HepG2 (cell line): ENCODE data around the gene MSRB2.

Experiments
- AFF4 ChIP-seq: sonication (generic); formaldehyde crosslinking; IDR thresholded peaks from 2 replicates; pipeline ENCODE4 v1.4.0; 2020; ENCODE audit warnings: missing genetic modification reagents
- CTCF ChIP-seq: sonication (generic); formaldehyde crosslinking; IDR thresholded peaks from 2 replicates; pipeline ENCODE4 v1.5.0; 2020; ENCODE audit warnings: mild to moderate bottlenecking, missing genetic modification reagents, moderate library complexity
- EP300 ChIP-seq, 3 experiments: sonication (generic) in 1 of 3; formaldehyde crosslinking in 1 of 3; IDR thresholded peaks; 2 replicates each; pipeline versions ENCODE4 v1.5.1 to v1.6.1; 2011 to 2020; ENCODE audit warnings: low read depth in 2 of 3, low read length in 2 of 3, borderline replicate concordance in 1 of 3, improper control_type of control experiment in 1 of 3, mild to moderate bottlenecking in 1 of 3, missing genetic modification reagents in 1 of 3, moderate library complexity in 1 of 3
- HMGXB3 ChIP-seq: sonication (generic); formaldehyde crosslinking; IDR thresholded peaks from 2 replicates; pipeline ENCODE4 v1.4.0; 2020; ENCODE audit warnings: missing genetic modification reagents, borderline replicate concordance
- KLF16 ChIP-seq, 2 experiments: sonication (generic) in 1 of 2; formaldehyde crosslinking in 1 of 2; IDR thresholded peaks; 2 replicates each; pipeline versions ENCODE4 v1.6.1 to v1.8.0; 2016 to 2023; ENCODE audit warnings: missing genetic modification reagents in 2 of 2, missing compliant biosample characterization in 1 of 2
- NR1H2 ChIP-seq: sonication (generic); formaldehyde crosslinking; IDR thresholded peaks from 2 replicates; pipeline ENCODE4 v1.8.1; 2022; ENCODE audit warnings: low read depth, missing genetic modification reagents, borderline replicate concordance
- NR3C1 ChIP-seq: sonication (generic); formaldehyde crosslinking; IDR thresholded peaks from 2 replicates; pipeline ENCODE4 v1.4.0; 2020; ENCODE audit warnings: missing genetic modification reagents
- POLR2AphosphoS5 ChIP-seq: IDR thresholded peaks from 2 replicates; pipeline ENCODE4 v1.6.1; 2012; ENCODE audit warnings: low read depth, low read length
- THRA ChIP-seq: sonication (generic); formaldehyde crosslinking; IDR thresholded peaks from 2 replicates; pipeline ENCODE4 v1.4.0; 2020; ENCODE audit warnings: missing genetic modification reagents, borderline replicate concordance
- YEATS2 ChIP-seq: sonication (generic); formaldehyde crosslinking; IDR thresholded peaks from 2 replicates; pipeline ENCODE4 v1.4.0; 2020; ENCODE audit warnings: missing genetic modification reagents, borderline replicate concordance
- ZNF138 ChIP-seq: sonication (generic); formaldehyde crosslinking; IDR thresholded peaks from 2 replicates; pipeline ENCODE4 v1.5.0; 2020; ENCODE audit warnings: mild to moderate bottlenecking, low read depth, missing genetic modification reagents
- ZNF414 ChIP-seq: sonication (generic); formaldehyde crosslinking; IDR thresholded peaks from 2 replicates; pipeline ENCODE4 v1.5.0; 2020; ENCODE audit warnings: missing genetic modification reagents
- ZNF503 ChIP-seq: sonication (generic); formaldehyde crosslinking; IDR thresholded peaks from 2 replicates; pipeline ENCODE4 v1.4.0; 2020; ENCODE audit warnings: missing genetic modification reagents
- TF ChIP-seq, protein P1 (sequence below): sonication (generic); formaldehyde crosslinking; IDR thresholded peaks from 2 replicates; pipeline ENCODE4 v1.5.1; 2020; ENCODE audit warnings: missing genetic modification reagents, mild to moderate bottlenecking, borderline replicate concordance

GRCh38 chr10:23141995-23142394 lies 46.6 kb downstream of the MSRB2 start:
- no peak for TF ChIP-seq KLF16 (CRISPR knock-in tag; IDR thresholded peaks at IDR 0.05)
- no peak for TF ChIP-seq ZNF138
- no peak for TF ChIP-seq HMGXB3 (CRISPR knock-in tag)
- no peak for TF ChIP-seq CTCF (CRISPR knock-in tag)
- no peak for TF ChIP-seq AFF4 (CRISPR knock-in tag)
- TF ChIP-seq, protein P1, sequence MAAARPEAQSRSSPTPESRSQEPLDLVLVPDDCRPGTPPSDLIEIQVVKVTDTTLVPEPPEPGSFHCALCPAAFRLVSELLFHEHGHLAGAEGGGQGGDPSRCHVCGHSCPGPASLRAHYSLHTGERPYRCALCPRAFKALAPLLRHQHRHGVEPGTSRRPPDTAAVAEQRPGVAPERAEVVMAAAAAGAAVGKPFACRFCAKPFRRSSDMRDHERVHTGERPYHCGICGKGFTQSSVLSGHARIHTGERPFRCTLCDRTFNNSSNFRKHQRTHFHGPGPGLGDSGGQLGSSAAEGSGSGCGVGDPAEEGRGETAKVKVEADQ (CRISPR knock-in tag): no peak
- no peak for TF ChIP-seq NR1H2 (CRISPR knock-in tag)
- no peak for TF ChIP-seq POLR2AphosphoS5
- no peak for TF ChIP-seq YEATS2 (CRISPR knock-in tag)
- no peak for TF ChIP-seq ZNF414 (CRISPR knock-in tag)
- no peak for TF ChIP-seq ZNF503 (CRISPR knock-in tag)
- no peak for TF ChIP-seq EP300 (IDR thresholded peaks at IDR 0.05; ENCODE audit: low read depth in 2 of 2, low read length in 2 of 2)
- TF ChIP-seq EP300 (CRISPR knock-in tag; IDR thresholded peaks at IDR 0.05; ENCODE audit: borderline replicate concordance): no peak
- TF ChIP-seq NR3C1 (CRISPR knock-in tag): no peak
- TF ChIP-seq THRA: no peak
